ENCODE results near the gene SIGLEC12.

DNA sequence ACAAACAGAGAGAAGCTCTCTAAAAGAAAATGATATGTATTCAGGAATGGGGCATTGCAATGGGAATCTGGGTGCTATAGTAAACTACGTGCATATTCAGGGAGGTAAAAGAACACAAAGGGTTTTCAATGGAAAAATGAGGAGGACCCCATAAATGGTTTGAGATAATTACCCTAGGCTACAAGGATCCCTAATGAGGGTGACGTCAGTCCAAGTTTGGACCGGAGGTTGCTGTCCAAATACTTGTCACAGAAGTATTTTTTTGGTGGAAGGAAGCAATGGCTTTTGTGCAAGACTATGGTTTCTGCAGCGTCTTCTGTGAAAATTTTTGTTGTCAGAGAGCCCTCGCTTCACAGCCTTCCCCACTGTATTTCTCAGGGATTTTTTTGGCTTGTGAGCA, 24.3 kb downstream of the SIGLEC12 start:
- TF ChIP-seq, protein P1, sequence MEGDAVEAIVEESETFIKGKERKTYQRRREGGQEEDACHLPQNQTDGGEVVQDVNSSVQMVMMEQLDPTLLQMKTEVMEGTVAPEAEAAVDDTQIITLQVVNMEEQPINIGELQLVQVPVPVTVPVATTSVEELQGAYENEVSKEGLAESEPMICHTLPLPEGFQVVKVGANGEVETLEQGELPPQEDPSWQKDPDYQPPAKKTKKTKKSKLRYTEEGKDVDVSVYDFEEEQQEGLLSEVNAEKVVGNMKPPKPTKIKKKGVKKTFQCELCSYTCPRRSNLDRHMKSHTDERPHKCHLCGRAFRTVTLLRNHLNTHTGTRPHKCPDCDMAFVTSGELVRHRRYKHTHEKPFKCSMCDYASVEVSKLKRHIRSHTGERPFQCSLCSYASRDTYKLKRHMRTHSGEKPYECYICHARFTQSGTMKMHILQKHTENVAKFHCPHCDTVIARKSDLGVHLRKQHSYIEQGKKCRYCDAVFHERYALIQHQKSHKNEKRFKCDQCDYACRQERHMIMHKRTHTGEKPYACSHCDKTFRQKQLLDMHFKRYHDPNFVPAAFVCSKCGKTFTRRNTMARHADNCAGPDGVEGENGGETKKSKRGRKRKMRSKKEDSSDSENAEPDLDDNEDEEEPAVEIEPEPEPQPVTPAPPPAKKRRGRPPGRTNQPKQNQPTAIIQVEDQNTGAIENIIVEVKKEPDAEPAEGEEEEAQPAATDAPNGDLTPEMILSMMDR (IDR thresholded peaks at IDR 0.05; ENCODE audit: borderline replicate concordance, extremely low read depth, low read length, poor library complexity, severe bottlenecking): no peak
- no peak for TF ChIP-seq EZH2 (IDR thresholded peaks at IDR 0.05; ENCODE audit: borderline replicate concordance, low read depth, low read length, severe bottlenecking)
